Osteocyte (in vitro differentiated cells): ENCODE results near the gene BMPR1B. TPM values are rescaled to one million over a fixed set of nuclear protein-coding genes. Genes with fewer than 3 reads are reported as not detected.

Experiments used
- DNase-seq: peaks from one replicate; pipeline ENCODE4 v3.0.0; 2021; ENCODE audit warnings: mixed read lengths; ENCODE audit not compliant: unreplicated experiment; ENCODE audit errors: extremely low spot score
- H3K27ac Mint-ChIP-seq: one replicate; pipeline ENCODE4 v1.8.0; 2021; ENCODE audit warnings: mild to moderate bottlenecking, mixed read lengths; ENCODE audit not compliant: unreplicated experiment
- H3K27me3 Mint-ChIP-seq: one replicate; pipeline ENCODE4 v1.8.0; 2021; ENCODE audit warnings: mixed read lengths; ENCODE audit not compliant: unreplicated experiment
- H3K36me3 Mint-ChIP-seq: one replicate; pipeline ENCODE4 v1.8.0; 2021; ENCODE audit warnings: mixed read lengths; ENCODE audit not compliant: unreplicated experiment
- H3K4me1 Mint-ChIP-seq: one replicate; pipeline ENCODE4 v1.8.0; 2021; ENCODE audit warnings: mixed read lengths; ENCODE audit not compliant: unreplicated experiment
- H3K4me3 Mint-ChIP-seq: one replicate; pipeline ENCODE4 v1.8.0; 2021; ENCODE audit warnings: mild to moderate bottlenecking, moderate library complexity, mixed read lengths; ENCODE audit not compliant: unreplicated experiment
- H3K9me3 Mint-ChIP-seq: one replicate; pipeline ENCODE4 v1.8.0; 2021; ENCODE audit warnings: mixed read lengths; ENCODE audit not compliant: unreplicated experiment
- total RNA-seq: library from RNA; stranded (reverse); gene quantifications from 2 replicates; pipeline ENCODE4 v1.2.1, GENCODE V29; 2021
- TF ChIP-seq, protein P1 (sequence below): fragments of 200-600 bp; sonication (generic); IDR thresholded peaks from 2 replicates; pipeline ENCODE4 v1.5.0; 2021; ENCODE audit warnings: antibody characterized with exemption, mild to moderate bottlenecking, moderate library complexity

Gene BMPR1B
- total RNA-seq, 1 donor from 2014 or later: 1.5 TPM

DNA sequence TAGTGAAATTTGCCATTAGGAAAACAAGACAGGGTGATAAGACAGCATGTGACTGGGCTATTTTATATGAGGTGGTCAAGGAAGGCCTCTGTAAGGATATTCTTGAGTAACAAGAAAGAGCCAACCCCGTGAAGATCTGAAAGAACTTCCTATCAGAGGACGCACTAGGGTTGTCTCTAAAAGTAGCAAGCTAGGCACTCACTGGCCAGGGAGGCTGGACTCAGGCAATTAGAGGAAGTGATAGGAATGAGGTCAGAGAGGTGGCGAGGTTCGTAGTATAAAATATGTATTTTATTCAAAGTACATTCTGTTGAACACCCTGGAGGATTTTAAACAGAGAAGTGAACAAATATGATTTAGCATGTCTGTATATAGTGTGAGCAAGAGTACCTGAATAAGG is 4.6 kb downstream of the BMPR1B start:
- TF ChIP-seq, protein P1, sequence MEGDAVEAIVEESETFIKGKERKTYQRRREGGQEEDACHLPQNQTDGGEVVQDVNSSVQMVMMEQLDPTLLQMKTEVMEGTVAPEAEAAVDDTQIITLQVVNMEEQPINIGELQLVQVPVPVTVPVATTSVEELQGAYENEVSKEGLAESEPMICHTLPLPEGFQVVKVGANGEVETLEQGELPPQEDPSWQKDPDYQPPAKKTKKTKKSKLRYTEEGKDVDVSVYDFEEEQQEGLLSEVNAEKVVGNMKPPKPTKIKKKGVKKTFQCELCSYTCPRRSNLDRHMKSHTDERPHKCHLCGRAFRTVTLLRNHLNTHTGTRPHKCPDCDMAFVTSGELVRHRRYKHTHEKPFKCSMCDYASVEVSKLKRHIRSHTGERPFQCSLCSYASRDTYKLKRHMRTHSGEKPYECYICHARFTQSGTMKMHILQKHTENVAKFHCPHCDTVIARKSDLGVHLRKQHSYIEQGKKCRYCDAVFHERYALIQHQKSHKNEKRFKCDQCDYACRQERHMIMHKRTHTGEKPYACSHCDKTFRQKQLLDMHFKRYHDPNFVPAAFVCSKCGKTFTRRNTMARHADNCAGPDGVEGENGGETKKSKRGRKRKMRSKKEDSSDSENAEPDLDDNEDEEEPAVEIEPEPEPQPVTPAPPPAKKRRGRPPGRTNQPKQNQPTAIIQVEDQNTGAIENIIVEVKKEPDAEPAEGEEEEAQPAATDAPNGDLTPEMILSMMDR: no peak
- Mint-ChIP-seq H3K36me3 (no peaks in the 10 kb centered on the region), H3K4me1 (peaks cover 11% of the 10 kb centered on the region), H3K4me3 (no peak overlapping the region), H3K27ac (no peak overlapping the region), H3K27me3 (peaks cover 14% of the 10 kb centered on the region), H3K9me3 (no peaks in the 10 kb centered on the region)
- no peak for DNase-seq

DNA sequence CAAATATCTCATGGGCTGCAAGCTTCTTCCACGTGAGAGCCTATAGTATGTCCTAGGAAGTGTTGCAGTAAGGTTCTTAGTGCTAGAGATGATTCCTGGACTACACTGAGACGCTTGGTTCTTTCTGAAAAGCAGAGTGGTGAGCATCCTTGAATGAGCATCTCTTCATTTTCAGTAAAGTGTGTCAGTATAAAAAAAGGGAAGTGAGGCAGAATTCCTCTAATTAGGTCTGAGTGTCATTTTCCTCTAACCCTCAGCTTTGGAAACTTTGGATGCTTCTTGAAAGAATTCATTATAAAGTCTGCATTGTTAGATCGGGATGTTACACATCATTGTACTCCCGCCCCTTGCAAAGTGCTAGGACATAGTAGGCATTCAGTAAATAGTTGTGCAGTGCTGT is 5.2 kb downstream of the BMPR1B start:
- H3K27ac Mint-ChIP-seq: no peak overlapping the region
- H3K9me3 Mint-ChIP-seq: no peaks in the 10 kb centered on the region
- TF ChIP-seq, protein P1: no peak
- DNase-seq: no peak
- H3K4me3 Mint-ChIP-seq: no peak overlapping the region
- peaks cover 13% of the 10 kb centered on the region for H3K27me3 Mint-ChIP-seq
- no peaks in the 10 kb centered on the region for H3K36me3 Mint-ChIP-seq
- peaks cover 10% of the 10 kb centered on the region for H3K4me1 Mint-ChIP-seq

DNA sequence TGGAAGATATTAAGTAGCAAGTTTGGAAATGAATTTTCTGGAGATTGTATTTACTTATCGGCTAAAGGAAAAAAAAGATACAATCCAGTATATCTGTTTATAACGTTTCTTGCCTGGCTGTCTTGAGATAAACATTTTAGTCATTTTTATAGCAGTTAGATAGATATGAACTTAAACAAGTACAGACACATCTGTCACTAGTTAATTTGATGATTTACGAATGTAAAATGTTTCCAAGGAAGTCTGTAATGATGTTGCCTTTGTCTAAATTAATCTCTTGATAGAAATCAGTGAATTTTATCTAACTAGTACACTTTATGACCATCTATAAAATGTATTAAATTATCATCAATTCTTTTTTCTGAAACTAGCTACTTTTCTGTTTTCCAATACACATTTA is 5.7 kb downstream of the BMPR1B start:
- peaks cover 16% of the 10 kb centered on the region for H3K27me3 Mint-ChIP-seq
- DNase-seq: no peak
- H3K9me3 Mint-ChIP-seq: no peaks in the 10 kb centered on the region
- no peak overlapping the region for H3K27ac Mint-ChIP-seq
- no peaks in the 10 kb centered on the region for H3K36me3 Mint-ChIP-seq
- peaks cover 9% of the 10 kb centered on the region for H3K4me1 Mint-ChIP-seq
- TF ChIP-seq, protein P1: no peak
- no peak overlapping the region for H3K4me3 Mint-ChIP-seq

DNA sequence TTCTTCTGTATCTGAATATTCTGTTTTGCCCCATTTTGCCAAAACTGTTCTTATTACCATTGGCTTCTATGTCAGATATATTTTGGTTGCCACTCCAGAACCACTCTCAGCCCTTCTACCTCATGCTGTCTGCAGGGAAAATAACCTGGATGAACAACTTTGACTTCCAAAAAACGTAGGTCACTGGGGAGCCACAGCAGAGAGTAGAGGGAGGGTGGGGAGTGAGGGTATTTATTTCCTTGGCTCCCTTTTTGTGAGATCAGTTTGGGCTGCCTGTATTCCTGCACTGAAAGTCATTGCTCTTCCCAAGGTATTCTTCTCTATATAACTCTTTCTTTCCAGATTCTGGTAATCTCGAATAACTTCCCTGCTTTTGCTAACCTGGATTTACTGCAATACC is 6.3 kb downstream of the BMPR1B start:
- Mint-ChIP-seq H3K27ac (no peak overlapping the region), H3K9me3 (no peaks in the 10 kb centered on the region), H3K4me1 (peaks cover 4% of the 10 kb centered on the region), H3K36me3 (no peaks in the 10 kb centered on the region), H3K27me3 (peaks cover 10% of the 10 kb centered on the region), H3K4me3 (no peak overlapping the region)
- DNase-seq: no peak
- TF ChIP-seq, protein P1: no peak

DNA sequence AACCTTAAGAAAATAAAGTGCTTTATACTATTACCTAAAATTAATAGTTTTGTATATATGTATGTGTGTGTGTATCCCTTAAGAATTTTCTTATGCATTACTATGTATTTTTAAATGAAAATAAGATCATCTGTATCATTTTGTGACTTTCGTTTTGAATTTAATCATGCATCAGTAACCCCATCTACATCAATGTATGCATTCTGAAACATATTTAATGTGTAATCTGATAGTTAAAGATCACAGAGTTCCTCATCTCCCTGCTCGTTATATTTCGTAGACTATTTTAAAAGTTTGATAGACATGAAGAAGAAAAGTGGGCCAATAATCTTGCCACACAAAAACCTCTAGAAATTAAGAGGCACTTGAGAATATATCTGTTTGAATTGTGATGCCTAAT is 7.4 kb downstream of the BMPR1B start:
- Mint-ChIP-seq H3K27me3 (peaks cover 10% of the 10 kb centered on the region), H3K27ac (no peak overlapping the region), H3K36me3 (no peaks in the 10 kb centered on the region), H3K4me3 (no peak overlapping the region), H3K4me1 (no peaks in the 10 kb centered on the region), H3K9me3 (no peaks in the 10 kb centered on the region)
- DNase-seq: no peak
- TF ChIP-seq, protein P1: no peak
